Measurements from ENCODE around the gene ZNF639.
"Not testable (repeated sequence)": the region's sequence is repeated elsewhere in the genome, so short reads cannot be mapped to it uniquely, and the experiment has no call there.

The ZNF639 gene

DNA sequence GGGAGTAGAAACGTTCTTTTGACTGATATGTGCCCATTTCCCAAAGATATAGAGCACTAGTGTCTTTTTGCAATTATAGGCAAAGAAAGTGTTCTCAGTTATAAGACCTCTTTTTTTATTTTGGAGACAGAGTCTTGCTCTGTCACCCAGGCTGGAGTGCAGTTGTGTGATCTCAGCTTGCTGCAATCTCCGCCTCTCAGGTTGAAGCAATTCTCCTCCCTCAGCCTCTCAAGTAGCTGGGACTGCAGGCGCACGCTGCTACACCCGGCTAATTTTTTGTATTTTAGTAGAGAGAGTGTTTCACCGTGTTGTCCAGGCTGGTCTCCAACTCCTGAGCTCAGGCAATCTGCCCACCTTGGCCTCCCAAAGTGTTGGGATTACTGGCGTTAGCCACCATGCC is 20.7 kb upstream of the ZNF639 start:
- Histone ChIP-seq H4K20me1 (ENCODE audit: insufficient read depth, low read length) (no peaks in the 10 kb centered on the region), H3K36me3 (replicated peaks; ENCODE audit: insufficient read depth, low read length) (no peaks in the 10 kb centered on the region), H2AFZ (ENCODE audit: low read length) (no peak overlapping the region), H3K9ac (ENCODE audit: low read length) (no peak overlapping the region), H3K4me2 (ENCODE audit: low read depth, low read length) (no peak overlapping the region), H3K9me3 (replicated peaks; ENCODE audit: insufficient read depth, low read length) (no peaks in the 10 kb centered on the region), H3F3A (ENCODE audit: insufficient read depth, low read length) (no peaks in the 10 kb centered on the region), H3K27ac (ENCODE audit: low read length) (no peak overlapping the region), H3K4me3 (ENCODE audit: low read length) (no peak overlapping the region), H3K79me2 (ENCODE audit: low read length) (no peaks in the 10 kb centered on the region), H3K4me1 (ENCODE audit: low read length) (no peaks in the 10 kb centered on the region), H3K9me2 (replicated peaks; ENCODE audit: insufficient read depth, low read length) (no peaks in the 10 kb centered on the region), H3K27me3 (replicated peaks; ENCODE audit: insufficient read depth, low read length) (0 out of 2 replicates have a peak, but pooled peaks cover 3% of the 10 kb centered on the region)
- DNase-seq: no peak
- no peak for TF ChIP-seq EZH2 (optimal IDR thresholded peaks at IDR 0.05; ENCODE audit: low read depth, low read length)
- TF ChIP-seq, protein P1, sequence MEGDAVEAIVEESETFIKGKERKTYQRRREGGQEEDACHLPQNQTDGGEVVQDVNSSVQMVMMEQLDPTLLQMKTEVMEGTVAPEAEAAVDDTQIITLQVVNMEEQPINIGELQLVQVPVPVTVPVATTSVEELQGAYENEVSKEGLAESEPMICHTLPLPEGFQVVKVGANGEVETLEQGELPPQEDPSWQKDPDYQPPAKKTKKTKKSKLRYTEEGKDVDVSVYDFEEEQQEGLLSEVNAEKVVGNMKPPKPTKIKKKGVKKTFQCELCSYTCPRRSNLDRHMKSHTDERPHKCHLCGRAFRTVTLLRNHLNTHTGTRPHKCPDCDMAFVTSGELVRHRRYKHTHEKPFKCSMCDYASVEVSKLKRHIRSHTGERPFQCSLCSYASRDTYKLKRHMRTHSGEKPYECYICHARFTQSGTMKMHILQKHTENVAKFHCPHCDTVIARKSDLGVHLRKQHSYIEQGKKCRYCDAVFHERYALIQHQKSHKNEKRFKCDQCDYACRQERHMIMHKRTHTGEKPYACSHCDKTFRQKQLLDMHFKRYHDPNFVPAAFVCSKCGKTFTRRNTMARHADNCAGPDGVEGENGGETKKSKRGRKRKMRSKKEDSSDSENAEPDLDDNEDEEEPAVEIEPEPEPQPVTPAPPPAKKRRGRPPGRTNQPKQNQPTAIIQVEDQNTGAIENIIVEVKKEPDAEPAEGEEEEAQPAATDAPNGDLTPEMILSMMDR (IDR thresholded peaks at IDR 0.05; ENCODE audit: low read length): no peak
- no peak for TF ChIP-seq EZH2phosphoT487 (IDR thresholded peaks at IDR 0.05; ENCODE audit: low read length)

DNA sequence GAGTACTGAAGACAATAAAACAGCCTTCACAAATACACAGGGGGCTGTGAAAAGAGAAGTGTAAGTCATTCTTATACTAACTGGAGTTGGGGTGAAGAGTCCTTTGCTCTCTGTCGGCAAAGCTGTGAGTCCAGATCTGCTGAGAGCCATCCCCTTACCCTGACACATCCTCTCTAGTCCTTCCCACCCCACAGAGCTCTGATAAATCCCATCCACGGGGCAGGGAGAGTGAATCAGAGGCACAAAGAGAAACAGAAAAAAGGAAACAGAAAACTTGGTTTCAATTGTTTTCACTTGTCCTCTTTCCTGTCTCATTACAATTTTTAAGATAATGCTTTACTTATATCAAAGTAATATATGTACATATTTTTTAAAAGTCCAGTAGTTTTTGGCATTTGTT is 18.2 kb upstream of the ZNF639 start:
- H2AFZ ChIP-seq (ENCODE audit: low read length): no peak overlapping the region

DNA sequence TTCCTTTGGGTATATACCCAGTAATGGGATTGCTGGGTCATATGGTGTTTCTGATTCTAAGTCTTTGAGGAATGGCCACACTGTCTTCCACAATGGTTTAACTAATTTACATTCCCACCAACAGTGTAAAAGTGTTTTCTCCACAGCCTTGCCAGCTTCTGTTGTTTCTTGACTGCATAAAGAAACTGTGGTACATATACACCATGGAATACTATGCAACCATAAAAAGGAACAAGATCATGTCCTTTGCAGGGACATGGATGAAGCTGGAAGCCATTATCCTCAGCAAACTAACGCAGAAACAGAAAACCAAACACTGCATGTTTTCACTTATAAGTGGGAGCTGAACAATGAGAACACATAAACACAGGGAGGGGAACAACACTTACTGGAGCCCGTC is 15.5 kb upstream of the ZNF639 start:
- H3K36me3 ChIP-seq (replicated peaks; ENCODE audit: insufficient read depth, low read length); H3F3A ChIP-seq (ENCODE audit: insufficient read depth, low read length); H3K27ac ChIP-seq (ENCODE audit: low read length); H3K9me2 ChIP-seq (replicated peaks; ENCODE audit: insufficient read depth, low read length); H3K4me2 ChIP-seq (ENCODE audit: low read depth, low read length); H3K4me1 ChIP-seq (ENCODE audit: low read length); H2AFZ ChIP-seq (ENCODE audit: low read length); DNase-seq; H3K4me3 ChIP-seq (ENCODE audit: low read length); H3K9me3 ChIP-seq (replicated peaks; ENCODE audit: insufficient read depth, low read length); H3K9ac ChIP-seq (ENCODE audit: low read length); H3K79me2 ChIP-seq (ENCODE audit: low read length); H3K27me3 ChIP-seq (replicated peaks; ENCODE audit: insufficient read depth, low read length); H4K20me1 ChIP-seq (ENCODE audit: insufficient read depth, low read length): not testable (repeated sequence)

More for the DNA sequence above, 18.2 kb upstream of the ZNF639 start:
- H3K27me3 ChIP-seq (replicated peaks; ENCODE audit: insufficient read depth, low read length): 0 out of 2 replicates have a peak, but pooled peaks cover 3% of the 10 kb centered on the region
- no peaks in the 10 kb centered on the region for H3F3A ChIP-seq (ENCODE audit: insufficient read depth, low read length)
- H3K79me2 ChIP-seq (ENCODE audit: low read length): no peaks in the 10 kb centered on the region
- TF ChIP-seq EZH2phosphoT487 (IDR thresholded peaks at IDR 0.05; ENCODE audit: low read length) (no peak), EZH2 (optimal IDR thresholded peaks at IDR 0.05; ENCODE audit: low read depth, low read length) (no peak)
- TF ChIP-seq, protein P1 (IDR thresholded peaks at IDR 0.05; ENCODE audit: low read length): no peak
- no peak overlapping the region for H3K27ac ChIP-seq (ENCODE audit: low read length)
- H4K20me1 ChIP-seq (ENCODE audit: insufficient read depth, low read length): no peaks in the 10 kb centered on the region
- no peak overlapping the region for H3K4me2 ChIP-seq (ENCODE audit: low read depth, low read length)
- H3K9ac ChIP-seq (ENCODE audit: low read length): no peak overlapping the region
- H3K9me3 ChIP-seq (replicated peaks; ENCODE audit: insufficient read depth, low read length): no peaks in the 10 kb centered on the region
- DNase-seq: no peak
- no peaks in the 10 kb centered on the region for H3K36me3 ChIP-seq (replicated peaks; ENCODE audit: insufficient read depth, low read length)
- H3K4me3 ChIP-seq (ENCODE audit: low read length): no peak overlapping the region
- no peaks in the 10 kb centered on the region for H3K9me2 ChIP-seq (replicated peaks; ENCODE audit: insufficient read depth, low read length)
- H3K4me1 ChIP-seq (ENCODE audit: low read length): no peaks in the 10 kb centered on the region

DNA sequence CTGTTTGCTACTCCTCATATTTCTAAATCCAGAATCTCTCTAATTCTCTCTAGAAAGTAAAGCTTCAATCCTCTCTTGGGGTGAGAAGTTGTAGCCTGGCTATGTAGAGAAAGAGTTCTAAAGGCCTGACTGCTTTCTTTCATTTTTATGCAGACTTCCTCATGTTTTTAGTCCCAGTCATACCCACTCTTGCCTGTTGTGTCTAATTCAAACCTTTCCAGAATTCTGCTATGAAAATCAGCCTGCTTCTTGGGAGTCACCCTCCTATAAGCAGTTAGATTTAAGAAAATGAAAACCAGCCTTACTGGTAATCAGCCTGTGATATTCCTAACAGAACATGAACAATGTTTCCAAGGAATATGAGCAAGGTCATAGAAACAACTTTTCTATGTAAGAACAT is 14.8 kb upstream of the ZNF639 start:
- H3K27me3 ChIP-seq (replicated peaks; ENCODE audit: insufficient read depth, low read length): peaks cover 3% of the 10 kb centered on the region; the same call in 1 of the 2 replicates
- no peak overlapping the region for H3K4me2 ChIP-seq (ENCODE audit: low read depth, low read length)
- no peaks in the 10 kb centered on the region for H3K79me2 ChIP-seq (ENCODE audit: low read length)
- no peaks in the 10 kb centered on the region for H3K36me3 ChIP-seq (replicated peaks; ENCODE audit: insufficient read depth, low read length)
- no peaks in the 10 kb centered on the region for H3K4me1 ChIP-seq (ENCODE audit: low read length)
- no peaks in the 10 kb centered on the region for H3F3A ChIP-seq (ENCODE audit: insufficient read depth, low read length)
- H3K27ac ChIP-seq (ENCODE audit: low read length): no peak overlapping the region
- no peaks in the 10 kb centered on the region for H4K20me1 ChIP-seq (ENCODE audit: insufficient read depth, low read length)
- no peak for DNase-seq
- no peaks in the 10 kb centered on the region for H3K9me2 ChIP-seq (replicated peaks; ENCODE audit: insufficient read depth, low read length)
- TF ChIP-seq, protein P1 (IDR thresholded peaks at IDR 0.05; ENCODE audit: low read length): no peak
- TF ChIP-seq EZH2 (optimal IDR thresholded peaks at IDR 0.05; ENCODE audit: low read depth, low read length) (no peak), EZH2phosphoT487 (IDR thresholded peaks at IDR 0.05; ENCODE audit: low read length) (no peak)
- no peak overlapping the region for H2AFZ ChIP-seq (ENCODE audit: low read length)
- no peaks in the 10 kb centered on the region for H3K9me3 ChIP-seq (replicated peaks; ENCODE audit: insufficient read depth, low read length)
- no peak overlapping the region for H3K9ac ChIP-seq (ENCODE audit: low read length)
- H3K4me3 ChIP-seq (ENCODE audit: low read length): no peak overlapping the region

All from MM.1S (cell line).